KBM-7 (cell line): ENCODE results near the gene ATL3.
"Not testable (repeated sequence)": the region's sequence is repeated elsewhere in the genome, so short reads cannot be mapped to it uniquely, and the experiment has no call there.

Experiments used
- DNase-seq: peaks from one replicate; pipeline ENCODE4 v3.0.0-alpha.2; 2015
- in situ Hi-C: fragments of 300-500 bp; cut with MboI; formaldehyde crosslinking; loops from 2 replicates; pipeline ENCODE4 v1.14.3; 2020; ENCODE audit warnings: low sequenced_read_pairs, low pct_unique_long_range_greater_than_20kb, mixed read lengths

The ATL3 gene

GRCh38 chr11:63671322-63672155, at the start of gene ATL3:
TSS of gene ATL3 (minus strand) at chr11:63671376. CDS start at chr11:63671335, 41 bp downstream.
- in situ Hi-C loops: no loop called here

GRCh38 chr11:63720611-63721010, 49.4 kb upstream of the ATL3 start:
- no peak for DNase-seq
- in situ Hi-C loops: no loop called here

More at GRCh38 chr11:63671322-63672155, at the start of gene ATL3:
- peak; percentile 97 for DNase-seq

- in situ Hi-C loops: no loop called here
Measured at GRCh38 chr11:63719987-63720386, 48.8 kb upstream of the ATL3 start.

GRCh38 chr11:63719001-63719400, 47.8 kb upstream of the ATL3 start:
- in situ Hi-C loops: no loop called here
- no peak for DNase-seq

More at GRCh38 chr11:63719987-63720386, 48.8 kb upstream of the ATL3 start:
- DNase-seq: no peak

GRCh38 chr11:63716046-63716445, 44.9 kb upstream of the ATL3 start:
- in situ Hi-C loops: no loop called here
- DNase-seq: no peak

- in situ Hi-C loops: no loop called here
- DNase-seq: no peak
Measured at GRCh38 chr11:63713766-63714165, 42.6 kb upstream of the ATL3 start.

- in situ Hi-C loops: no loop called here
- DNase-seq: no peak
Measured at GRCh38 chr11:63711838-63712237, 40.7 kb upstream of the ATL3 start.

- in situ Hi-C loops: no loop called here
- no peak for DNase-seq
Measured at GRCh38 chr11:63710476-63711217, 39.5 kb upstream of the ATL3 start.

- no peak for DNase-seq
Measured at GRCh38 chr11:63709336-63709884, 38.2 kb upstream of the ATL3 start.

GRCh38 chr11:63708764-63709163, 37.6 kb upstream of the ATL3 start:
- in situ Hi-C loops: no loop called here
- no peak for DNase-seq

More at GRCh38 chr11:63709336-63709884, 38.2 kb upstream of the ATL3 start:
- in situ Hi-C loops: no loop called here

GRCh38 chr11:63705526-63705925, 34.4 kb upstream of the ATL3 start:
- no peak for DNase-seq

GRCh38 chr11:63699896-63700295, 28.7 kb upstream of the ATL3 start:
- DNase-seq: no peak
- in situ Hi-C loops: no loop called here

More at GRCh38 chr11:63705526-63705925, 34.4 kb upstream of the ATL3 start:
- in situ Hi-C loops: no loop called here

- DNase-seq: no peak
- in situ Hi-C loops: no loop called here
Measured at GRCh38 chr11:63698976-63699733, 28.0 kb upstream of the ATL3 start.

GRCh38 chr11:63694596-63694995, 23.4 kb upstream of the ATL3 start:
- no peak for DNase-seq
- in situ Hi-C loops: no loop called here

GRCh38 chr11:63687845-63688244, 16.7 kb upstream of the ATL3 start:
- in situ Hi-C loops: no loop called here
- no peak for DNase-seq

- DNase-seq: no peak
- in situ Hi-C loops: no loop called here
Measured at GRCh38 chr11:63686926-63687325, 15.8 kb upstream of the ATL3 start.

- DNase-seq, in situ Hi-C loops: not testable (repeated sequence)
Measured at GRCh38 chr11:63685158-63685721, 14.1 kb upstream of the ATL3 start.

GRCh38 chr11:63683133-63683991, 12.2 kb upstream of the ATL3 start:
- in situ Hi-C loops: no loop called here
- DNase-seq: peak; percentile 53
